Trophoblast cell (in vitro differentiated cells and primary cell): ENCODE results near the gene SH2D2A.

Source experiments
- DNase-seq, 2 donors: peaks; one replicate each; pipeline ENCODE4 v3.0.0-alpha.2; 2016
- H2AFZ ChIP-seq: 2 replicates; pipeline ENCODE4 v1.6.1; 2013; ENCODE audit warnings: low read length, moderate library complexity, mild to moderate bottlenecking; ENCODE audit not compliant: insufficient read depth, poor library complexity
- H2AK5ac ChIP-seq: 2 replicates; pipeline ENCODE4 v1.6.1; 2013; ENCODE audit warnings: mild to moderate bottlenecking, low read length
- H2BK120ac ChIP-seq: 2 replicates; pipeline ENCODE4 v1.6.1; 2013; ENCODE audit warnings: low read length, mild to moderate bottlenecking, moderate library complexity; ENCODE audit not compliant: insufficient read depth, poor library complexity
- H2BK12ac ChIP-seq: 2 replicates; pipeline ENCODE4 v1.6.1; 2013; ENCODE audit warnings: mild to moderate bottlenecking, low read length, moderate library complexity
- H2BK5ac ChIP-seq: 2 replicates; pipeline ENCODE4 v1.6.1; 2013; ENCODE audit warnings: low read length, low read depth, moderate library complexity, mild to moderate bottlenecking; ENCODE audit not compliant: poor library complexity
- H3K14ac ChIP-seq: 2 replicates; pipeline ENCODE4 v1.6.1; 2013; ENCODE audit warnings: mild to moderate bottlenecking, low read length
- H3K18ac ChIP-seq: 2 replicates; pipeline ENCODE4 v1.6.1; 2013; ENCODE audit warnings: mild to moderate bottlenecking, low read length
- H3K23ac ChIP-seq: 2 replicates; pipeline ENCODE4 v1.6.1; 2013; ENCODE audit warnings: low read length
- H3K27ac ChIP-seq: 2 replicates; pipeline ENCODE4 v1.5.1; 2013; ENCODE audit warnings: low read depth, mild to moderate bottlenecking, inconsistent platforms, low read length, moderate library complexity
- H3K27me3 ChIP-seq: 2 replicates; pipeline ENCODE4 v1.6.1; 2013; ENCODE audit warnings: inconsistent platforms, mild to moderate bottlenecking, low read length, moderate library complexity; ENCODE audit not compliant: insufficient read depth
- H3K36me3 ChIP-seq, 2 experiments: 1 replicate in 1 of 2; 2 replicates in 1 of 2; pipeline ENCODE4 v1.6.1; 2013; ENCODE audit warnings: low read length in 2 of 2, mild to moderate bottlenecking in 2 of 2, moderate library complexity in 1 of 2; ENCODE audit not compliant: insufficient read depth in 2 of 2, control insufficient read depth in 1 of 2
- H3K4ac ChIP-seq: 2 replicates; pipeline ENCODE4 v1.6.1; 2013; ENCODE audit warnings: low read depth, mild to moderate bottlenecking, low read length, moderate library complexity
- H3K4me1 ChIP-seq, 2 experiments: 1 replicate in 1 of 2; 2 replicates in 1 of 2; pipeline ENCODE4 v1.6.1; 2013; ENCODE audit warnings: low read length in 2 of 2, mild to moderate bottlenecking in 2 of 2, moderate library complexity in 1 of 2; ENCODE audit not compliant: insufficient read depth in 2 of 2, control insufficient read depth in 1 of 2
- H3K4me2 ChIP-seq: 2 replicates; pipeline ENCODE4 v1.6.1; 2013; ENCODE audit warnings: inconsistent platforms, mild to moderate bottlenecking, low read length, moderate library complexity
- H3K4me3 ChIP-seq: 2 replicates; pipeline ENCODE4 v1.5.1; 2013; ENCODE audit warnings: mild to moderate bottlenecking, low read depth, low read length, inconsistent platforms
- H3K79me1 ChIP-seq: one replicate; pipeline ENCODE4 v1.6.1; 2013; ENCODE audit warnings: low read length
- H3K79me2 ChIP-seq: 2 replicates; pipeline ENCODE4 v1.6.1; 2013; ENCODE audit warnings: low read length, mild to moderate bottlenecking; ENCODE audit not compliant: control insufficient read depth, insufficient read depth, poor library complexity
- H3K9ac ChIP-seq: 2 replicates; pipeline ENCODE4 v1.6.1; 2013; ENCODE audit warnings: mild to moderate bottlenecking, low read length
- H3K9me3 ChIP-seq: 2 replicates; pipeline ENCODE4 v1.6.1; 2013; ENCODE audit warnings: low read depth, mild to moderate bottlenecking, control low read depth, inconsistent platforms, low read length; ENCODE audit not compliant: insufficient read depth
- H4K12ac ChIP-seq: 2 replicates; pipeline ENCODE4 v1.6.1; 2013; ENCODE audit warnings: low read depth, mild to moderate bottlenecking, low read length, moderate library complexity
- H4K8ac ChIP-seq: 2 replicates; pipeline ENCODE4 v1.6.1; 2013; ENCODE audit warnings: low read depth, mild to moderate bottlenecking, low read length, moderate library complexity
- H4K91ac ChIP-seq: one replicate; pipeline ENCODE4 v1.6.1; 2013; ENCODE audit warnings: low read depth, mild to moderate bottlenecking, low read length, moderate library complexity
- WGBS: extraction: QIAGEN DNeasy Blood & Tissue Kit; methylation state at CpG from one replicate; pipeline ENCODE4 v1.1.7; 2013; ENCODE audit warnings: missing lambda C conversion rate; ENCODE audit not compliant: insufficient read length, insufficient coverage; ENCODE audit errors: extremely low coverage; 5-methylcytosine and 5-hydroxymethylcytosine counted together

SH2D2A gene

DNA sequence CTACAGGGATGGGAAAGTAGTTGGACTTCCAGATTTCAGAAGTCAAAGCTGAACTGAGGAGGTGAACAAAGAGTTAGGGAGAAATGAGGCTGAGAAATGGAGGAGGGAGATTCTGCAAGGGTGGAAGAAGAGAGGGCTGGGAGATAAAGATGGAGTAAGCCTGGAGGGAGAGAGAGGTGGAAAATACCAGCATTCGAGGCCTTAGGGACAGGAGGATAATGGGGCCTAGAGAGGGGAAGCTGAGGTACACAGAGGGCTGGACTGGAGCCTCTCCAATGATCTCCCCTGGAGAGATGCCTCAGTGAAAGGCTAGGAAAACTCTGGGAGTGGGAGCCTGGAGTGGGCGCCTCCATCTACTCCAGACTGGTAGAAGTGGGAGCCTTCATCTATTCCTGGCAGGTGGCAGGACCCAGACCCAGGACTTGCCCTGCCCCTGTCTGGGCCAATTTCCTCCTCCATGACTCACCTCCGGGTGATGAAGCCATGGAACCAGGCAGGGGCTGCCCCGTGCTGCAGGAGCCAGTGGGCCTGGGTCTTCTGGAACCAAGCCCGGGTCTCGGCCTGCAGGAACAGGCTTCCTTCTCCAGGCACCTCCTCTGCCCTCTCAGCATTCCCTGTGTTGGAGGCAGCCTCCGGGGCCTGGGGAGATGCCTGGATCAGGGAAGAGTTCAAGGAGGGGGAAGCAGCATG, 1.9 kb downstream of the SH2D2A start:
- Histone ChIP-seq H3K14ac (no peak overlapping the region), H2BK5ac (no peak overlapping the region), H2AK5ac (no peak overlapping the region), H3K9me3 (peaks cover 4% of the 10 kb centered on the region), H3K27ac (no peak overlapping the region), H2BK12ac (no peak overlapping the region), H2AFZ (no peak overlapping the region), H4K8ac (no peak overlapping the region), H3K27me3 (peaks cover 2% of the 10 kb centered on the region), H3K9ac (no peak overlapping the region), H4K91ac (no peak overlapping the region), H3K79me2 (no peaks in the 10 kb centered on the region), H3K4me1 (peaks cover 9 to 11% of the 10 kb centered on the region in 2 experiments), H3K4me2 (no peak overlapping the region), H3K4ac (no peak overlapping the region), H3K4me3 (no peak overlapping the region), H3K36me3 (no peaks in the 10 kb centered on the region), H3K23ac (no peak overlapping the region), H2BK120ac (no peak overlapping the region), H4K12ac (no peak overlapping the region), H3K79me1 (no peaks in the 10 kb centered on the region), H3K18ac (no peak overlapping the region)
- no CpG with 5 or more reads among the region's 7 CpGs for WGBS
- DNase-seq: no peak

DNA sequence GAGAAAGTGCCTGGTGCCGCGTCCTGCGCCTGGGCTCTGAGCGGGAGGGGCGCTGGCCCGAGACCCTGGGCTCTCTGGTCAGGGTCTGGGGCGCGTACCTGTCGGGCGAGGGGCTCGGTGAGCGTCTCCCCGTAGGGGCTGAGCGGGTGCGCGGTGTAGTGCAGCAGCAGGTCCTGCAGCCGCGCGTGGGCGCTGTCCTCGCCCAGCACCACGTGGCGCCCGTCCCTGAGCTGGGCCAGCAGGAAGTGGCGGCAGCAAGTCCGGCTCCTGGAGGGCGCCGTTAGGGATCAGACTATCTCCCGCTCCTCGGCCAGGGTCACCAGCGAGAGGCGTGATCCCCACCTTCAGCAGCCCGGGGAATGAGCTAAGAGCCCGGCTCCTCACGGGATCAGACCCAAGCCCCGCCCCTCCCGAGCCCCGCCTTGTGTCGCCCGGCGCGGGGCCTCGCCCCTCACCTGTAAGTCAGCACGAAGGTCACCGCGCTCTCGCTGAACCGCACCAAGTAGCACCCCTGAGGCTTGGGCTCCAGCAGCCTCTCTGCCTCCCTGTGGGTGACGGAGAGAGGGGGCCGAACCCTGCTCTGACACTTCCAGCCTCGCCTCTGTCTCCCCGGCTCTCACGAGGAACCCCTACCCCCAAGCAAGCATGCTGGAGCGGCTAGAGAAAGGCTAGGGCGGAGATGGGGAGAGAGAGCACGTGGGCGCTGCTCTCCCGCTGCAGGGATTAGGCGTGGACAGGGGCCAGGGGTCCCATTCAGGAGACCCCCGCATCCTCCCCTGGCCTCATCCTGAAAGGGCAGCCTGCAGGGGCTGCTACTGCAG, 2.7 kb downstream of the SH2D2A start:
- Histone ChIP-seq H3K4ac (no peak overlapping the region), H3K27ac (no peak overlapping the region), H3K4me2 (peak overlapping the region; percentile 65), H4K91ac (no peak overlapping the region), H3K23ac (no peak overlapping the region), H3K18ac (no peak overlapping the region), H3K4me3 (peak overlapping the region; percentile 10), H3K79me1 (no peaks in the 10 kb centered on the region), H3K9ac (no peak overlapping the region), H3K4me1 (peaks cover 9 to 11% of the 10 kb centered on the region in 2 experiments), H2BK120ac (no peak overlapping the region), H4K12ac (no peak overlapping the region), H3K9me3 (peaks cover 4% of the 10 kb centered on the region), H2AFZ (peak overlapping the region; percentile 21), H2BK5ac (no peak overlapping the region), H3K14ac (peak overlapping the region; percentile 1), H3K36me3 (no peaks in the 10 kb centered on the region), H2AK5ac (no peak overlapping the region), H2BK12ac (no peak overlapping the region), H3K27me3 (peaks cover 2% of the 10 kb centered on the region), H3K79me2 (no peaks in the 10 kb centered on the region), H4K8ac (peak overlapping the region; percentile 59)
- no CpG with 5 or more reads among the region's 60 CpGs for WGBS
- peak; percentile 34 to 47 for DNase-seq

DNA sequence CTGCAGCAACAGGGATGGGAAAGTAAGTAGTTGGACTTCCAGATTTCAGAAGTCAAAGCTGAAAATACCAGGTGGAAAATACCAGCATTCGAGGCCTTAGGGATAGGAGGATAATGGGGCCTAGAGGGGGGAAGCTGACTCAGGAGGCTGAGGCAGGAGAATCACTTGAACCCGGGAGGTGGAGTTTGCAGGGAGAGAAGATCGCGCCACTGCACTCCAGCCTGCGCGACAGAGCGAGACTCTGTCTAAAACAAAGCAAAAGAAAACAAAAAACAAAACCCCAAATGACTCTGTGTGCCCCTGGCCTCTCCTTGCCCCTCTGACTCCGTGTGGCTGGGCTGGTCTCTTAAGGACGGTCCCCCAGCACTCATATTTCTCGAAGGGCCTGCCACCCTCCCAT, 3.4 kb downstream of the SH2D2A start:
- Histone ChIP-seq H2AK5ac (no peak overlapping the region), H3K4me3 (no peak overlapping the region), H3K4me2 (peak overlapping the region; percentile 65), H4K12ac (no peak overlapping the region), H2BK12ac (no peak overlapping the region), H2AFZ (no peak overlapping the region), H3K27me3 (peaks cover 2% of the 10 kb centered on the region), H2BK5ac (no peak overlapping the region), H3K9ac (no peak overlapping the region), H4K8ac (no peak overlapping the region), H3K18ac (no peak overlapping the region), H3K27ac (no peak overlapping the region), H3K79me1 (no peaks in the 10 kb centered on the region), H3K4me1 (peaks cover 9 to 11% of the 10 kb centered on the region in 2 experiments), H4K91ac (no peak overlapping the region), H3K4ac (no peak overlapping the region), H3K23ac (no peak overlapping the region), H3K14ac (no peak overlapping the region), H3K36me3 (no peaks in the 10 kb centered on the region), H3K9me3 (peaks cover 4% of the 10 kb centered on the region), H2BK120ac (no peak overlapping the region), H3K79me2 (no peaks in the 10 kb centered on the region)
- no CpG with 5 or more reads among the region's 10 CpGs for WGBS
- DNase-seq: no peak

DNA sequence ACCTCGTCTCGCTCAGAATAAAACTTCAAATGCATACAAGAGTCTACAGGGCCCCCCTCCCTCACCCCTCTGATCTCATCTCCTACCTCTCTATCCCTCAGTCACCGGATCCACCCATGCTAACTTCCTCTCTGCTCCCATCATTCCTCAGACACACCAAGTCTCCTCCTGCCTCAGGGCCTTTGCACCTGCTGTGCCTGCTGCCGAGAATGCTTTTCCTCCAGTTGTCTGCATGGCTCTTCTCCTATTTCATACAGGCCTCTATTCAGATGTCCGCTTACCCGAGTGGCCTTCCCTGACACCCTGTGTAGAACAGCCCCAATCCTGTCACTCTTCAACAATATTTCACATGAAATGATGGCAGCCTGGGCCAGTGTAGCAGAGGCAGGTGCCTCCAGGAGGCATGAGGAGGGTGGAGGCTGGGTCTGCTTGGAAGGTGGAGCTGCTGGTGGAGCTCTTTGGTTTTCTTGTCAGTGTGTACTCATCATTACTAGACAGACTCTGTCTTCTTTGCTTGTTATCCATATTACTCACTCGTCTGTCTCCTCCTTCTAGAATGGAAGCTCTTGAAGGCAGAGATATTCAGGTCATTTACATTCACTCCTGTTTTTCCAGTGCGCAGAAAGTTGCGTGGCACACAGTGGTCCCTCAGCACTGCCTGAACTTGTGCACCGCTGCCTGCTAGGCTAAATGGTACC, 4.2 kb downstream of the SH2D2A start:
- H3K9ac ChIP-seq: no peak overlapping the region
- H3K4me3 ChIP-seq: no peak overlapping the region
- no peak overlapping the region for H2AK5ac ChIP-seq
- H2BK12ac ChIP-seq: no peak overlapping the region
- no peaks in the 10 kb centered on the region for H3K36me3 ChIP-seq
- H2BK5ac ChIP-seq: no peak overlapping the region
- H3K4ac ChIP-seq: no peak overlapping the region
- H4K8ac ChIP-seq: no peak overlapping the region
- no CpG with 5 or more reads among the region's 10 CpGs for WGBS
- no peak overlapping the region for H3K27ac ChIP-seq
- no peak for DNase-seq
- no peaks in the 10 kb centered on the region for H3K79me2 ChIP-seq
- no peak overlapping the region for H3K18ac ChIP-seq
- H3K23ac ChIP-seq: no peak overlapping the region
- no peaks in the 10 kb centered on the region for H3K79me1 ChIP-seq
- H3K4me2 ChIP-seq: no peak overlapping the region
- no peak overlapping the region for H3K14ac ChIP-seq
- H2BK120ac ChIP-seq: no peak overlapping the region
- peaks cover 4% of the 10 kb centered on the region for H3K9me3 ChIP-seq
- no peak overlapping the region for H4K91ac ChIP-seq
- H3K27me3 ChIP-seq: peaks cover 2% of the 10 kb centered on the region
- peaks cover 9 to 11% of the 10 kb centered on the region in 2 experiments for H3K4me1 ChIP-seq
- H4K12ac ChIP-seq: no peak overlapping the region
- no peak overlapping the region for H2AFZ ChIP-seq
